Activated naive CD8-positive, alpha-beta T cell treated with anti-CD3 and anti-CD28 coated beads, Interleukin-2, amount 10 ng/mL, durations not matched to agents 7 days and 5 days (primary cell): ENCODE data around the gene NOTCH1. TPM values are rescaled to one million over a fixed set of nuclear protein-coding genes. Genes with fewer than 3 reads are reported as not detected.
"Not testable (repeated sequence)": the region's sequence is repeated elsewhere in the genome, so short reads cannot be mapped to it uniquely, and the experiment has no call there.

ENCODE experiments used
- ATAC-seq: fragments of 150-1000 bp; cut with Tn5 transposase; one replicate; pipeline ENCODE4 v1.10.0; 2021; ENCODE audit warnings: low read depth, moderate library complexity
- POLR2A ChIA-PET: fragments of 350-600 bp; sonication (Branson Sonifier 250); formaldehyde crosslinking; loops from one replicate; lab custom pipeline; 2021; ENCODE audit warnings: antibody characterized with exemption; lab: Charles Lee
- DNase-seq: peaks from one replicate; pipeline ENCODE4 v3.0.0; 2021
- H3K27ac Mint-ChIP-seq: one replicate; pipeline ENCODE4 v1.8.0; 2022; ENCODE audit warnings: mild to moderate bottlenecking, mixed read lengths
- H3K27me3 Mint-ChIP-seq: one replicate; pipeline ENCODE4 v1.8.0; 2022; ENCODE audit warnings: mild to moderate bottlenecking, moderate library complexity, mixed read lengths
- H3K36me3 Mint-ChIP-seq: one replicate; pipeline ENCODE4 v1.8.0; 2021; ENCODE audit warnings: mild to moderate bottlenecking, mixed read lengths
- H3K4me1 Mint-ChIP-seq: one replicate; pipeline ENCODE4 v1.8.0; 2021; ENCODE audit warnings: mixed read lengths
- H3K4me3 Mint-ChIP-seq: one replicate; pipeline ENCODE4 v1.8.0; 2022; ENCODE audit warnings: mild to moderate bottlenecking, moderate library complexity, mixed read lengths
- H3K9me3 Mint-ChIP-seq: one replicate; pipeline ENCODE4 v1.8.0; 2021; ENCODE audit warnings: mixed read lengths
- total RNA-seq, 2 experiments: library from RNA; stranded (reverse); gene quantifications; one replicate each; pipeline ENCODE4 v1.2.3, GENCODE V29; 2021

NOTCH1 gene
- total RNA-seq, 2 experiments from 2014 or later = 67.0 to 70.2 TPM

- DNase-seq (no peak), ATAC-seq (no peak)
- no peaks in the 10 kb centered on the region for H3K27me3 Mint-ChIP-seq
- H3K9me3 Mint-ChIP-seq = no peaks in the 10 kb centered on the region
- peaks cover 11% of the 10 kb centered on the region for H3K4me1 Mint-ChIP-seq
- H3K36me3 Mint-ChIP-seq = no peaks in the 10 kb centered on the region
- H3K27ac Mint-ChIP-seq = no peak overlapping the region
- POLR2A ChIA-PET = no interaction called here
- no peak overlapping the region for H3K4me3 Mint-ChIP-seq
Observed at GRCh38 chr9:136585531-136586120, 39.8 kb upstream of the NOTCH1 start.

- POLR2A ChIA-PET = no interaction called here
- peaks cover 11% of the 10 kb centered on the region for H3K4me1 Mint-ChIP-seq
- DNase-seq (no peak), ATAC-seq (no peak)
- H3K27ac Mint-ChIP-seq = no peak overlapping the region
- no peaks in the 10 kb centered on the region for H3K27me3 Mint-ChIP-seq
- no peaks in the 10 kb centered on the region for H3K36me3 Mint-ChIP-seq
- H3K4me3 Mint-ChIP-seq = no peak overlapping the region
- H3K9me3 Mint-ChIP-seq = no peaks in the 10 kb centered on the region
Observed at GRCh38 chr9:136584934-136585333, 39.1 kb upstream of the NOTCH1 start.

GRCh38 chr9:136584401-136584932, 38.6 kb upstream of the NOTCH1 start:
- no peak for DNase-seq
- Mint-ChIP-seq H3K4me3 (no peak overlapping the region), H3K36me3 (no peaks in the 10 kb centered on the region), H3K9me3 (no peaks in the 10 kb centered on the region), H3K27ac (no peak overlapping the region), H3K4me1 (peaks cover 15% of the 10 kb centered on the region), H3K27me3 (no peaks in the 10 kb centered on the region)
- no peak for ATAC-seq
- POLR2A ChIA-PET = no interaction called here

- POLR2A ChIA-PET = no interaction called here
- ATAC-seq = no peak
Observed at GRCh38 chr9:136582977-136583735, 37.3 kb upstream of the NOTCH1 start.

DNA sequence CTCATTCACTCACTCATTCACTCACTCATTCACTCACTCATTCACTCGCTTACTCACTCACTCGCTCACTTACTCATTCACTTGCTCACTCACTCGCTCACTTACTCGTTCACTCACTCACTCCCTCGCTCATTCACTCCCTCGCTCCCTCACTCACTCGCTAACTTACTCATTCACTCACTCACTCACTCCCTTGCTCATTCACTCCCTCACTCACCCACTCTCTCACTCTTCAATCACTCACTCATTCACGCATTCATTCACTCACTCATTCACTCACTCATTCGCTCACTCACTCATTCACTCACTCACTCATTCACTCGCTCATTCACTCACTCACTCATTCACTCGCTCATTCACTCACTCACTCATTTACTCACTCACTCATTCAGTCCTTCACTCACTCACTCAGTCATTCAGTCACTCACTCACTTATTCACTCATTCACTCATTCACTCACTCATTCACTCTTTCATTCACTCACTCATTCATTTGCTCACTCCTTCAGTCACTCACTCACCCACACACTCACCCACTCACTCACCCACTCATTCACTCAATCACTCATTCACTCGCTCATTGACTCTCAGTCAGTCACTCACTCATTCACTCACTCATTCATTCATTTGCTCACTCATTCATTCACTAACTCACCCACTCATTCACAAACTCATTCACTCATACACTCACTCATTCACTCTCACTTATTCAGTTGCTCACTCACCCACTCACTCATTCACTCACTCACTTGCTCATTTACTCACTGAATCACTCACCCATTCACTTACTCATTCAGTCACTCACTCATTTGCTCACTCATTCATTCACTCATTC, 36.0 kb upstream of the NOTCH1 start:
- ATAC-seq (no peak), DNase-seq (no peak)
- Mint-ChIP-seq H3K4me1 (peaks cover 8% of the 10 kb centered on the region), H3K4me3 (no peak overlapping the region), H3K27ac (no peak overlapping the region), H3K36me3 (no peaks in the 10 kb centered on the region), H3K27me3 (no peaks in the 10 kb centered on the region), H3K9me3 (no peaks in the 10 kb centered on the region)
- POLR2A ChIA-PET = no interaction called here

More at GRCh38 chr9:136582977-136583735, 37.3 kb upstream of the NOTCH1 start:
- no peaks in the 10 kb centered on the region for H3K9me3 Mint-ChIP-seq
- no peak overlapping the region for H3K27ac Mint-ChIP-seq
- H3K4me1 Mint-ChIP-seq = peaks cover 8% of the 10 kb centered on the region
- H3K27me3 Mint-ChIP-seq = no peaks in the 10 kb centered on the region
- no peaks in the 10 kb centered on the region for H3K36me3 Mint-ChIP-seq
- DNase-seq = no peak
- H3K4me3 Mint-ChIP-seq = no peak overlapping the region

DNA sequence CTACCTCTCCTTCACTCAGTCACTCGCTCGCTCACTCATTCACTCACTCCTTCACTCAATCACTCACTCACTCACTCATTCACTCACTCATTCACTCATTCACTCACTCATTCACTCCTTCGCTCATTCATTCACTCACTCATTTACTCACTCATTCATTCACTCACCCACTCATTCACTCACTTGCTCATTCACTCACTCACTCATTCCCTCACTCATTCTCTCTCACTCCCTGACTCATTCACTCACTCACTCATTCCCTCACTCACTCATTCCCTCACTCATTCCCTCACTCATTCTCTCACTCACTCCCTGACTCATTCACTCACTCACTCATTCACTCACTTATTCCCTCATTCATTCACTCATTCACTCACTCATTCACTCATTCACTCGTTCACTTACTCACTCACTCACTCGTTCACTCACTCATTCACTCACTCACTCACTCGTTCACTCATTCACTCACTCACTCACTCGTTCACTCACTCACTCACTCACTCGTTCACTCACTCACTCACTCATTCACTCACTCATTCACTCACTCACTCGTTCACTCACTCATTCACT, 33.9 kb upstream of the NOTCH1 start:
- H3K27me3 Mint-ChIP-seq, H3K9me3 Mint-ChIP-seq, DNase-seq, ATAC-seq, H3K4me1 Mint-ChIP-seq, POLR2A ChIA-PET, H3K4me3 Mint-ChIP-seq, H3K36me3 Mint-ChIP-seq: not testable (repeated sequence)
- H3K27ac Mint-ChIP-seq = peak overlapping the region; percentile 44

DNA sequence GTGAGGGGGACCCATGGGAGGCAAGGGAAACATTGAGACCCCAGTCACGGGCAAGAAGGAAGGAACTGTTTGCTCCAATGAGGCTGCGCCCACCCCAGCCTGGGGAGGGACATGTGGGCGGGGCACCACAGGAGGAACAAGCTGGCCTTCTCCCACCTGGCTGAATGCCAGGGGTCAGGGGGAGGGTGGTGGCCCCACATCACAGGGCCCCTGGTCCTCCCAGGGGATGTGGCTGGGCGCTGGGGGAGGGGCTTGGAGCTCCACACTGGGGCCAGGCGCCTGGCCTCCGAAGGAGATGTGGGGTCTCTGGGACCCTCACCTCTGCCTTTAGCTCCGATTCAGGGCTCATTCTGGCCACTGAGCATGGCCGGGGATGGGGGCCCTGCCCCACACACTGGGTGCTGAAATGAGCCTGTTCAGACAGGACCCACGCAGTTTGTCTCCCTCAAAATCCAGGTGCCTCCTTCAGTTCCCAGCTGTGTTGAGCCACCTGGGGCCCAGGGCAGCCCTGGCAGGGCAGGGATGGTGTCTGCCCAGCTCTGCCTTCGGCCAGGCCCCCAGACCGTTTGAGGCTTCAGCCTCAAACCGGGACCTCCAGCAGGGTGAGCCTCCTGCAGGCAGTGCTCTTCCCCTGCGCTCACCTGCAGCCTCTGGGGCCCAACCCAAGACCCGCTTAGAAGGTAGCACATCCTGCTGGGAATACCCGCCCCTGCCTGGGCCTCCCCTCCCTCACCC, 33.2 kb upstream of the NOTCH1 start:
- ATAC-seq (peak; percentile 52), DNase-seq (no peak)
- H3K36me3 Mint-ChIP-seq = no peaks in the 10 kb centered on the region
- no peak overlapping the region for H3K27ac Mint-ChIP-seq
- POLR2A ChIA-PET = no interaction called here
- no peaks in the 10 kb centered on the region for H3K9me3 Mint-ChIP-seq
- H3K4me1 Mint-ChIP-seq = peaks cover 8% of the 10 kb centered on the region
- no peak overlapping the region for H3K4me3 Mint-ChIP-seq
- H3K27me3 Mint-ChIP-seq = peaks cover 2% of the 10 kb centered on the region

GRCh38 chr9:136578626-136578914, 32.7 kb upstream of the NOTCH1 start:
- H3K27ac Mint-ChIP-seq = no peak overlapping the region
- H3K9me3 Mint-ChIP-seq = no peaks in the 10 kb centered on the region
- no peaks in the 10 kb centered on the region for H3K36me3 Mint-ChIP-seq
- DNase-seq (no peak), ATAC-seq (no peak)
- H3K4me3 Mint-ChIP-seq = no peak overlapping the region
- POLR2A ChIA-PET = interaction anchor here (0.8 kb wide), 1 partner anchor 93 kb away, joined by 3 read pairs; no protein-coding TSS in a partner anchor
- H3K4me1 Mint-ChIP-seq = peaks cover 8% of the 10 kb centered on the region
- peaks cover 2% of the 10 kb centered on the region for H3K27me3 Mint-ChIP-seq

- Mint-ChIP-seq H3K27me3 (peaks cover 2% of the 10 kb centered on the region), H3K4me1 (peaks cover 8% of the 10 kb centered on the region), H3K4me3 (no peak overlapping the region), H3K36me3 (no peaks in the 10 kb centered on the region), H3K27ac (no peak overlapping the region), H3K9me3 (no peaks in the 10 kb centered on the region)
- no peak for DNase-seq
- ATAC-seq = peak; percentile 40
- POLR2A ChIA-PET = interaction anchor here (0.8 kb wide), 1 partner anchor 93 kb away, joined by 3 read pairs; no protein-coding TSS in a partner anchor
Observed at GRCh38 chr9:136577941-136578625, 32.2 kb upstream of the NOTCH1 start.

DNA sequence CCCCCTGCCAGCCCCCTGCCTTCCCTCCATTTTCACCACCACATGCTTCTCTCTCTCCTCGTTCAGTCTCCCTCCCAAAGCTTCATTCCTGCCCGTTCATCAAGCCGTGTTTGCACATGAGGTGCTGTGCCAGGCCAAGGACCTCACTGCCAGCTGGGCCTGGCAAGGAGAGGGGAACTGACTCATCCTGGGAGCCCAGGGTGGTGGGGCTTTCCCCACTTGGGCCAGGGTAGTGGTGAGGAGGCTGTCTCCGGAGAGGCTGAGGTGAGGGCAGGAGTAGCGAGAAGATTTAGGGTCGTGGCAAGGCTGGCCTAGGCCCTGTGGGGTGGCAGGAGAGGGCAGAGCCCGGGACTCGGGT, 30.4 kb upstream of the NOTCH1 start:
- H3K9me3 Mint-ChIP-seq = no peaks in the 10 kb centered on the region
- H3K27me3 Mint-ChIP-seq = peaks cover 2% of the 10 kb centered on the region
- H3K27ac Mint-ChIP-seq = no peak overlapping the region
- DNase-seq (no peak), ATAC-seq (no peak)
- H3K4me3 Mint-ChIP-seq = no peak overlapping the region
- peaks cover 8% of the 10 kb centered on the region for H3K4me1 Mint-ChIP-seq
- no peaks in the 10 kb centered on the region for H3K36me3 Mint-ChIP-seq
- POLR2A ChIA-PET = no interaction called here

- Mint-ChIP-seq H3K27ac (no peak overlapping the region), H3K36me3 (no peaks in the 10 kb centered on the region), H3K4me3 (no peak overlapping the region), H3K27me3 (peaks cover 2% of the 10 kb centered on the region), H3K9me3 (no peaks in the 10 kb centered on the region), H3K4me1 (peaks cover 8% of the 10 kb centered on the region)
- DNase-seq (no peak), ATAC-seq (no peak)
- POLR2A ChIA-PET = no interaction called here
Observed at GRCh38 chr9:136575626-136576268, 29.9 kb upstream of the NOTCH1 start.

DNA sequence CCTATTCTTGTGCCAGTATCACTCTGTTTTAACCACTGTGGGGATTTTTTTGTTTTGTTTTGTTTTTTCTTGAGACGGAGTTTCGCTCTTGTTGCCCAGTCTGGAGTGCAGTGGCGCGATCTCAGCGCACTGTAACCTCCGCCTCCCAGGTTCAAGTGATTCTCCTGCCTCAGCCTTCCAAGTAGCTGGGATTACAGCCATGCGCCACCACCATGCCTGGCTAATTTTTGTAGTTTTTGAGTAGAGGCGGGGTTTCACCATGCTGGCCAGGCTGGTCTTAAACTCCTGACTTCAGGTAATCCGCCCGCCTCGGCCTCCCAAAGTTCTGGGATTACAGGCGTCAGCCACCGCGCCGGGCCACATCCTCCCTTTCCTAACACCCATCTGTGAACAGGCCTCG, 28.8 kb upstream of the NOTCH1 start:
- H3K27me3 Mint-ChIP-seq, H3K9me3 Mint-ChIP-seq, H3K36me3 Mint-ChIP-seq, POLR2A ChIA-PET, ATAC-seq, H3K27ac Mint-ChIP-seq, DNase-seq, H3K4me3 Mint-ChIP-seq, H3K4me1 Mint-ChIP-seq: not testable (repeated sequence)
